DMS79 (cell line): ENCODE results near the gene ARID2.

Experiments
- DNase-seq: peaks from one replicate; lab custom pipeline; 2025; lab: John Stamatoyannopoulos, UW

Gene ARID2

GRCh38 chr12:45762185-45763110 lies 32.9 kb downstream of the ARID2 start:
- no peak for DNase-seq

GRCh38 chr12:45763381-45763780 lies 33.9 kb downstream of the ARID2 start:
- DNase-seq: no peak

DNA sequence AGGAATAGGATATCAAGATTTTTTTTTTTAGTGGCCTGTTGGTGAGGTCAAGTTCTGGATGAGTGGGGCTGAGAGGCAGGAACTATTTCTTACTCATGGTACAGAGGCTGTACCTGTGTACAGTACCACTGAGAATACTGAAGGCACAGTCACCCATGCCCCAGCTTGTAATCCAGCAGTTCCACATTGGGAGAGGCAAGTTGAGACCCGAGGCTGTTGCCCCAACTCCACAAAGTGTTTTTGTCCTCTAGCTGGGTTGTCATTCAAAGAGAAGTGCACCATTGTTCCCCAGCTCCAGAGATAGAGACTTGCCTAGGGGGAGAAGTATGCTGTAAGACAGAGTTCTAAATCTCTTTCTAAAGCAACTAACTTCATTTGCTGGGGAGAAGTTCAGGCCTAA lies 38.7 kb downstream of the ARID2 start:
- no peak for DNase-seq

- no peak for DNase-seq
Measured at GRCh38 chr12:45773747-45774146, 44.2 kb downstream of the ARID2 start.

GRCh38 chr12:45774508-45775162 lies 45.1 kb downstream of the ARID2 start:
- DNase-seq: no peak

GRCh38 chr12:45775465-45775864 lies 46.0 kb downstream of the ARID2 start:
- DNase-seq: no peak

GRCh38 chr12:45775964-45776363 lies 46.5 kb downstream of the ARID2 start:
- no peak for DNase-seq

DNA sequence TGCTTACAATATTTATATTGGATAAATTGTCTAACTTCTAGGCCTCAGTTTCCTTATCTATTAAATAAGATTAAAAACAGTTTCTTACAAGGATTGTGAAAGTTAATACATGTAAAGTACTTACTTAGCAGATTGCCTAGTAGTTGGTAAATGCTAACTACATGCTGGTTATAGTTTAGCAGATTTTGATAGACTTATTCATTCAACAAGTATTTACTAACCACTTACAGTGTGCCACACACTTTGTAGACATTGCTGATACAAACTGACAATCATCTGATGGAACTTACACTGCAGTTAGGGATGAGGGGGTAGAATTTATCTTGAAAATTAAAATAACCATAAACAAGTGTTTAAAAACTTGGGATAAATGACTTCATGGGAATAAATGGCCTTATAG lies 50.4 kb downstream of the ARID2 start:
- DNase-seq: no peak

GRCh38 chr12:45781080-45781479 lies 51.6 kb downstream of the ARID2 start:
- DNase-seq: no peak

DNA sequence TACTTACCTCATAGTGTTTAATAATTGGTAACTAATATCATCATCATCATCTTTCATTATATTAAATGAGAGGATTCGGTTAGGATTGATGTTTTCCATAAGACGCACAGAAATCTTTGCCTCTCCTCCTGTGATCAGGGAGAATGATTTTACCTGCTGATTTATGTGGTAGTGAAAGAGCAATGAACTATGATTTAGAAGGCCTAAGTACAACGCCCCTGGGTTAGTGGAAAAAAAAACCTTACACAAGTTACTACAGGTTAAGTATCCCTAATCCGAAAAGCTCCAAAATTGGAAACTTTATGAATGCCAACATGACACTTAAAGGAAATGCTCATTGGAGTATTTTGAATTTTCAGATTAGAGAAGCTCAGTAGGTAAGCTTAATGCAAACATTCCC lies 55.8 kb downstream of the ARID2 start:
- no peak for DNase-seq

DNA sequence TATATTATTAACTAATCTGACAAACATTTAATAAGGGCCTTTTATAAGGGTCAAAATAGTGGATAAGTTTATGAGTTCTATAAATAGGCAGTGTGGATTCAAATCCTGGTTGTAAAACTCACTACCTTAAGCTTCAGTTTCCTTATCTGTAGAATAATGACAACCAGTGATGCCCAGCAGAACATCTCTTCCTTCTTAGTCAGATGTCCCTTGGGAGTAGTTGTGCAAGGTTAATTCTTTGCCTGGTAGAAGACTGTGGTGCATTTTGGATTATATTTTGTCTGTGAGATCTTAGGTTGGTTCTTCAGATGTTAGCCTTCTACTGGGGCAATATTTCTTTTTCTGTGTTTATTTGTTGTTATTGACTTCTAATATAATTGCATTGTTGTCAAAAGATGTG lies 59.5 kb downstream of the ARID2 start:
- DNase-seq: no peak

DNA sequence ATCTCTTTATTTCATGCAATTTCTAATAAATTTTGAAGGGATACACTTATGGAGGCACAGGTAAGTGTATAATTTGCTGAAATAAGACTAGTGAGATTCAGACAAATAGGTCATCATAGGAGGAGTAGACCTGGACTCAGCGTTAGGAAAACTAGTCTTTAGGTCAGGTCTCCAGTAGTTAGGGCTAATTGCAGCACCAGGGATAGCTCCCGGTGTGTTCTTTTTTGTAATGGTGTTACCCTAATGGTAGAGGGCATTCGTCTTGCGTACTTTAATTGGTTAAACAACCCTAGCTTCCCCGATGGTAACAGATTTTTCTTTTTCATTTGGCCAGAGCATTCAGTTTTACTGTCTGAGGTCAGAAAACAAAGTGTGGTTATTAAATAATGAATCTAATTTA lies 64.9 kb downstream of the ARID2 start:
- DNase-seq: no peak

DNA sequence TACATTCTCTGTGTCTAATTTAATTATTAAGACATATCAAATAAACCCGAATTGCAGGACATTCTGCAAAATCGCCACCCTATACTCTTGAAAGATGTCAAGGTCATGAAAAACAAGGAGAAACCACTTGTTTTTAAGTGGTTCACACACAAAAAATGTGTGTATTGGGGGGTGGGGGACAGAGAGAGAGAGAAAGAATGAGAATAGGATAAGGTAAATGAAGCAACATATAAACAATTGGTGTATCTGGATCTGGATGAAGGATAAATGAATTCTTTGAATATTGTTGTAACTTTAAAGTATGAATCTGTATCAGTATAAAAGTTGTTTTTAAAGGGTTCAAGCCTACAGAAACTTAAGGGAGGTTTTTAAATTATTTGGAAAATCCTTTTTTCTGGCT lies 72.1 kb downstream of the ARID2 start:
- no peak for DNase-seq

DNA sequence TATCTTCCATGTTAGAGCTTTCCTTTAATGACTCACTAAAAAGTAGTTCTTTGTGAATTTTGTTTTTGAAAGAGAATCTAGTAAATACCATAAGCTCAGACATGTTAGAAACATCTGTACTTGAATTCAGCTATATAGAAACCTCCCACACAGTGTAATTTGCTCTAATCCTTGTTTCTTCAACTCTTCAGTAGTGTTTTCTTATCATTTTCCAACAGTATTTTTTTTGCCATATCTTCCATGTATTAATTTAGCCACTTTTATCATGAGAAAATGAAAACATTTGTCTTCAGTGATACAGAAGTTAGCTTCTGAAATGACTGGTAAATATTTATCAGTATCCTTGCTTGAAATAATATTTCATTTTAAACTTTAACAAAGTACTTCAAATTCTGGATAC lies 73.6 kb downstream of the ARID2 start:
- DNase-seq: no peak

DNA sequence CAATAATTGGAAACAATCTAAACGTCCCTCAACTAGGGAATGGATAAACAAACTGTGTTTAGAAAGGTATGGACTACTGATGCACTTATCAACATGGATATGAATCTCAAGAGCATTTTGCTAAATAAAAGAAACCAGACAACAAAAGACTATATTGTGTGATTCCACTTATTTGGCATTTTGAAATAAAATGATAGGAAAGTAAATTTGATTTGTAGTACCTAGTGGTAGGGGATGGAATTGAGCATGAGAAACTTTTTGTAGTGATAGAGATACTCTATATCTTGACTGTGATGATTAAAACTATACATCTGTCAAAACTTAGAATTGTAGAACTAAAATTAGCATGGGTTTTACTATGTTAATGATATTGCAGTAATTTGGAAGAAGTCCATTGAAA lies 87.1 kb downstream of the ARID2 start:
- no peak for DNase-seq

DNA sequence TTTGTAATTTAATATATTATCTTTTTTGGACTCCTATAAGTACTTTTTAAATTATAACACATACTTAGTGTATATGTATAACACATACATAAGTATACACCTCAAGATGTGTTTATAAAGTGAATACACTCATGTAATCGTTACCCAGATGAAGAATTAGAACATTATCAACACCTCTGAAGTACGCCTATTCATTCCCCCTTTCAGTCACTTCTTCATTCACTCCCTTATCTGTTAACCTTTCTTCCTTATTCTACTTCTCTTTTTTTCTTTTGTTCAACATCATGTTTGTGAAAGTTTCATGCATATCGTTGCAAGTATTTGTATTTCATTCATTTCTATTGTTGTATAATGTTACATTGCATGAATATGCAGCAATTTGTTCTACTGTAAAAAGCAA lies 98.5 kb downstream of the ARID2 start:
- DNase-seq: no peak

DNA sequence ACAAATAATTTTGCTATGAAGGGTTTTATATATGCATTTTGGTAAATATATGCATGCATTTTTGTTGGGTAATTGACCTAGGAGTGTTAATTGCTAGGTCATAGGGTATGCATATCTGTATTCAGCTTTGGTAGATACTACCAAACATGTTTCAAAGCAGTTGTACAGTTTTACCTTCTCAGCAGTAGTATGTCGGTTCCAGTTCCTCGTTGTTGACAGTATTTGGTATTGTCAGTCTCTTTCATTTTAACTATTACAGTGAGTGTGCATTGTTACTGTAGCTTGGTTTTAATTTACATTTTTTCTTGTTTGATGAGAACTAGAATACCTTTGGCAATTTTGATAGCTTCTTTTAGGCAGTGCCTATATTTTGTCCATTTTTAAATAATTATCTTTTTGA lies 98.9 kb downstream of the ARID2 start:
- DNase-seq: no peak

- no peak for DNase-seq
Measured at GRCh38 chr12:45831590-45831989, 102.1 kb downstream of the ARID2 start.

DNA sequence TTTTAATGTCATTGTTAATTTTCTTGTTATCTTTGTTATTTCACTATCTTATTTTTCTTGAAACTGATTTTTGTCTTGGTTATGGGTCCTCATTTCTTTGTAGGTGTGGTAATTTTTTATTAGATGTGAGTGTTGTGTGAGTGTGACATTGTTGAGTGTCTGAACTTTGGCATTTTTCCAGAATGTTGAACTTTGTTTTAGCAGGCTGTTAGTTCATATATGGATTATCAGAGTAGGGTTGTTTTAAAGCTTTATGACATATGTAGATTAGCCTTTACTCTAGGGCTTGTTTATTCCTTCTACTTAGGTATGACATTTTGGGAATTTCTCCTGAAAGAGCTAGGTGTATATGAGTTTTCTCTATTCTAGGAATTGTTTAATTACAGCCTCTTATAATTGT lies 103.9 kb downstream of the ARID2 start:
- no peak for DNase-seq

DNA sequence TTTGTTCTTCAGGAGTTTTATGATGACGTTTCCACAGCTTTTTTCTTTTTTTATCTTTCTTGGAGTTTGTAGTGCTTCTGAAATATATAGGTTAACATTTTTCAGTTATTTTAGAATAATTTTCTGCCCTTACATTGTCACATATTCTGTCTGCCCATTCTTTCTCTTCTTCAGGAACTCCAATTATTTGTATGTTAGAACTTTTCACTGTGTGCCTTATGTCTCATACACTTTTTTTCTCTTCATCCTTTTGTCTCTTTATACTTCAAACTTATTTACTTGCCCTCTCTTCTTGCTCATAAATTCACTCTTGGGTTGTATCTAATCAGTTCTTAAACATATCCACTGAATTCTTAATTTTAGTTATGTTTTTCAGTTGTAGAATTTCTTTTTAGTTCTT lies 105.3 kb downstream of the ARID2 start:
- no peak for DNase-seq

DNA sequence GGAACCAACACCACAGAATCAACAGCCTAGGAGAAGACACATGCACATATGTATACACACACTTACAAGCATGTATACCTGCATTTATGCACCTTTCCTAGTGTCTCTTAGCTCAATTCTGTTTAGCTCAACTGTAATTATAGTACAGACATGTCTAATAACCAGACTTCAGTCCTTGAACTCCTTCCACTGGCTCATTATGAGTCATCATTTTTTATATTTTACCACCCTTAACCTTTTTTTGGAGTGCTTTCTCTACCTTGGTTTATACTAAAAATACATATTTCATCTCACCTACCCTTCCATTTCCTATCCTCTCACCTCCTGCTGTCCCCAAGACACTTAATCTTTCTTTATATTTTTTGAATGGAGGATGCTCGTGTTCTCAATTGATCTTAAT lies 110.4 kb downstream of the ARID2 start:
- DNase-seq: no peak

- no peak for DNase-seq
Measured at GRCh38 chr12:45849289-45849688, 119.8 kb downstream of the ARID2 start.

- DNase-seq: no peak
Measured at GRCh38 chr12:45850302-45850701, 120.8 kb downstream of the ARID2 start.

DNA sequence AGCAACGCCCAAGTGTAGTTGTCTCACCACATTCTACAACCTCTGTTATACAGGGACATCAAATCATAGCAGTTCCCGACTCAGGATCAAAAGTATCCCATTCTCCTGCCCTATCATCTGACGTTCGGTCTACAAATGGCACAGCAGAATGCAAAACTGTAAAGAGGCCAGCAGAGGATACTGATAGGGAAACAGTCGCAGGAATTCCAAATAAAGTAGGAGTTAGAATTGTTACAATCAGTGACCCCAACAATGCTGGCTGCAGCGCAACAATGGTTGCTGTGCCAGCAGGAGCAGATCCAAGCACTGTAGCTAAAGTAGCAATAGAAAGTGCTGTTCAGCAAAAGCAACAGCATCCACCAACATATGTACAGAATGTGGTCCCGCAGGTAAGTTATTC lies 123.0 kb downstream of the ARID2 start:
- no peak for DNase-seq
